Activated T-cell treated with anti-CD3 and anti-CD28 coated beads, Interleukin-2, amount 50 U/mL, for 4 hours (primary cell): ENCODE results near the gene SKA1. TPM values are rescaled to one million over a fixed set of nuclear protein-coding genes. Genes with fewer than 3 reads are reported as not detected.
"Not testable (repeated sequence)": the region's sequence is repeated elsewhere in the genome, so short reads cannot be mapped to it uniquely, and the experiment has no call there.

ENCODE experiments used
- ATAC-seq, 2 donors: fragments of 200-7000 bp; cut with Tn5 transposase; one replicate each; pipeline ENCODE4 v1.10.0; 2021
- DNase-seq: peaks from one replicate; pipeline ENCODE4 v3.0.0-alpha.2; 2020
- H3K27me3 Mint-ChIP-seq: one replicate; pipeline ENCODE4 v1.8.0; 2021; ENCODE audit warnings: low read depth, mixed read lengths
- H3K36me3 Mint-ChIP-seq: one replicate; pipeline ENCODE4 v1.8.0; 2022; ENCODE audit warnings: mixed read lengths; ENCODE audit not compliant: insufficient read depth
- H3K4me1 Mint-ChIP-seq: one replicate; pipeline ENCODE4 v1.8.0; 2021; ENCODE audit warnings: low read depth, mixed read lengths
- H3K4me3 Mint-ChIP-seq: one replicate; pipeline ENCODE4 v1.8.0; 2021; ENCODE audit warnings: mild to moderate bottlenecking, moderate library complexity, mixed read lengths
- H3K9me3 Mint-ChIP-seq: one replicate; pipeline ENCODE4 v1.8.0; 2021; ENCODE audit warnings: mixed read lengths
- total RNA-seq, 3 donors: library from RNA; stranded (reverse); gene quantifications; one replicate each; pipeline ENCODE4 v1.2.1, GENCODE V29; 2021

The SKA1 gene
- total RNA-seq, 3 donors from 2014 or later: 3.3 to 5.4 (median 3.9) TPM

DNA sequence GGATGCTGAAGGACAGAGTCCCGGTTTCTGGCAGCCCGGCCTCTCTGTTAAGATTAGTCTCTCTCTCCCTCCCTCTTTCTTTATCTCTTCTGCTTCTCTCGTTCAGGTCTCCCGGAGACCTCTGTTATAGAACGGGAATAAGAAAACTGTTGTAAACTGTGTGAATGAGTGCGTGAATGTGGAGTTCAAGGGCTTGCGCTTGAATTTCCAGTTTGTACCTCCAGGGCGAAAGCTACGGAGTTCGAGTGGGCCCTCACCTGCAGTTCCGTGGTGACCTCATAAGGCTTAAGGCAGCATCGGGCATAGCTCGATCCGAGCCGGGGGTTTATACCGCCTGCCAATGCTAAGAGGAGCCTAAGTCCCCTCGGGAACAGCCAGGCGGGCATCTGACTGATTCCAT, 26.4 kb downstream of the SKA1 start:
- Mint-ChIP-seq H3K4me1 (peaks cover 3% of the 10 kb centered on the region), H3K9me3 (no peaks in the 10 kb centered on the region), H3K27me3 (peaks cover 58% of the 10 kb centered on the region), H3K4me3 (no peak overlapping the region), H3K36me3 (no peaks in the 10 kb centered on the region)
- DNase-seq (no peak), ATAC-seq (no peak)

DNA sequence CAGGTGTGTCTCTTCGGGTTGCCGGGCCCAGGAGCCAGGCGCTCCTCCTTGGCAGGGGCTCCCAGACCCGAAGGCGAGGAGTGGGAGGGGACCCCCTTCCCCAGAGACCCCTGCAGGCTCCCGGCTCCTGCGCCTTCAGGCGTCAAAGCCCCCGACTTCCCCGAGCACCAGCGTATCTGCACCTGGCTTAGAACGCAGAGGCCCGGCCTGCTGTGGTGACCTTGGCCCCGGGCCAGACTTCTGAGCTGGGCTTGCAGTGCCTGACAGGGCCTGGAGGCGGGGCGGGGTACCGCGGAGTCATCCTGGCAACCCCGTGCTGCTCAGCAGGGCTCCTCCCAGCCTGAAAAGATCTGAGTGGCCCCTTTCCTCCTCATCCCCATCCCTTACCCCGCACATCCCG, 27.0 kb downstream of the SKA1 start:
- H3K9me3 Mint-ChIP-seq: no peaks in the 10 kb centered on the region
- H3K27me3 Mint-ChIP-seq: peaks cover 61% of the 10 kb centered on the region
- H3K4me1 Mint-ChIP-seq: peaks cover 3% of the 10 kb centered on the region
- DNase-seq (no peak), ATAC-seq (peak in 1 of 2 donors; percentile 65)
- H3K4me3 Mint-ChIP-seq: no peak overlapping the region
- H3K36me3 Mint-ChIP-seq: no peaks in the 10 kb centered on the region

DNA sequence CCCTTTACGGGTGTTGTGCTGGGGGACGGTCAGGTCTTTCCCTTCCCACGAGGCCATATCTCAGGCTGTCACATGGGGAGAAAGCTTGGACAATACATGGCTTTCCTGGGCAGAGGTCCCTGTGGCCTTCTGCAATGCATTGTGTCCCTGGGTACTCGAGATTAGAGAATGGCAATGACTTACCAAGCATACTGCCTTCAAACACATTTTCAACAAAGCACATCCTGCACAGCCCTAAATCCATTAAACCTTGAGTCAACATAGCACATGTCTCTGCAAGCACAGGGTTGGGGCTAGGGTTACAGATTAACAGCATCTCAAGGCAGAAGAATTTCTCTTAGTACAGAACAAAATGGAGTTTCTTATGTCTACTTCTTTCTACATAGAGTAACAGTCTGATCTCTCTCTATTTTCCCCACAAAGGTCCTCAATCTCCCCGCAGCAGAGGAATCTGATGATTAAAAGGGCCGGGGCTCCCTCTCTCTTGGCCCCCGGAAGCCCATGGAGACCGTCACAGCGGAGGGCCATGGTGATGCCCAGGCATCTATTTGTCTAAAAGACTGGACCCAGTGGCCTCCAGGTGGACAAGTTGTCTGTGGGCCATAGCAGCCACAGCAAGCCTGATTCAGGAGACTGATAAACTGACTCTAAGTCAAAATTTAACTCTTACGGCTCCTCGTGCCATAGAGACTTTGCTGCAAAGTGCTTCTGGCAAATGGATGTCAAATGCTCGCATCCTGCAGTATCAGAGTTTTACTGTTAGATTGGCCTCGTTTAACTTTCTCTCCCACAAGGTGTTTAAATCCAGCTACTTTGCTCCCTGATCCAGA, 30.1 kb downstream of the SKA1 start:
- H3K36me3 Mint-ChIP-seq, H3K4me1 Mint-ChIP-seq, H3K9me3 Mint-ChIP-seq, ATAC-seq, H3K4me3 Mint-ChIP-seq, DNase-seq: not testable (repeated sequence)
- peaks cover 65% of the 10 kb centered on the region for H3K27me3 Mint-ChIP-seq

DNA sequence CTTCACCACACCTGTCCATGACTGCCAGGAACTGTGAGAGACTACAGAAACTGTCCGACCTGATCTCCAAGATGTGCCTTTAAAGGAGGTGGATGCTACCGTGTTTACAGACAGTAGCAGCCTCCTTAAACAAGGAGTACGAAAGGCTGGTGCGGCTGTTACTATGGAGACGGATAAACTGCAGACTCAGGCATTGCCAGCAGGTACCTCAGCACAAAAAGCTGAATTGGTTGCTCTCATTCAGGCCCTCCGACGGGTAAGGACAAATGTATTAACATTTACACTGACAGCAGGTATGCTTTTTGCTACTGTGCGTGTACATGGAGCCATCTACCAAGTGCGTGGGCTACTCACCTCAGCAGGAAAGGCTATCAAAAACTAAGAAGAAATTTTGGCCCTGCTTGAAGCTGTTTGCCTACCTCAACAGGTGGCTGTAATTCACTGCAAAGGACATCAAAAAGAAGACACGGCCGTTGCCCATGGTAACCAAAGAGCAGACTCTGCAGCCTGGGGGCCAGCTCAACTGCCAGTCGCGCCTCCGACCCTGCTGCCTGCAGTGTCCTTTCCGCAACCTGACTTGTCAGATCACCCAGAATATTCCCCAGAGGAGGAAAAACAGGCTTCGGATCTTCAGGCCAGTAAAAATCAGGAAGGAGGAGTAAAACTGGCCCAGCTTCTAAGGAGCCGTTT, 30.9 kb downstream of the SKA1 start:
- no peaks in the 10 kb centered on the region for H3K36me3 Mint-ChIP-seq
- H3K27me3 Mint-ChIP-seq: peaks cover 60% of the 10 kb centered on the region
- H3K4me1 Mint-ChIP-seq: no peaks in the 10 kb centered on the region
- DNase-seq (no peak), ATAC-seq (no peak)
- H3K9me3 Mint-ChIP-seq: no peaks in the 10 kb centered on the region
- no peak overlapping the region for H3K4me3 Mint-ChIP-seq

DNA sequence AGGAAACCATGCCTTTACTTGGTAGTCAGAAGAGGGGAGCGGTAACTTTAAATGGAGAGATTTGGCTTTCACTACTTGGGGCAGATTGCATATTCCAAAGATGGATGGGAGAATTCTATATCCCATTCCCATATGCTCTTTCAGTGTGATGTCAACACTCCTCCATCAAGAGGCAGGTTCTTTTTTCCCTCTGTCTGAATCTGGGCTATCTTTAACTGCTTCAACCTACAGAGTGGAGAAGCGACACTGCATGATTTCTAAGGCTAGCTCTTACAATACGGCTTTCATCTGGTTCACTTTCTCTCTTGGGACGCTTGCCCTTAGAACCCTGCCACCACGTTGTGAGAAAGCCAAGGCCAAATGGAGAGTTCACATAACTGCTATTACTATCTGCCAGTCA, 34.4 kb downstream of the SKA1 start:
- ATAC-seq: no peak
- Mint-ChIP-seq H3K4me1 (no peaks in the 10 kb centered on the region), H3K27me3 (peaks cover 30% of the 10 kb centered on the region), H3K4me3 (no peak overlapping the region), H3K9me3 (no peaks in the 10 kb centered on the region), H3K36me3 (no peaks in the 10 kb centered on the region)
- no peak for DNase-seq

DNA sequence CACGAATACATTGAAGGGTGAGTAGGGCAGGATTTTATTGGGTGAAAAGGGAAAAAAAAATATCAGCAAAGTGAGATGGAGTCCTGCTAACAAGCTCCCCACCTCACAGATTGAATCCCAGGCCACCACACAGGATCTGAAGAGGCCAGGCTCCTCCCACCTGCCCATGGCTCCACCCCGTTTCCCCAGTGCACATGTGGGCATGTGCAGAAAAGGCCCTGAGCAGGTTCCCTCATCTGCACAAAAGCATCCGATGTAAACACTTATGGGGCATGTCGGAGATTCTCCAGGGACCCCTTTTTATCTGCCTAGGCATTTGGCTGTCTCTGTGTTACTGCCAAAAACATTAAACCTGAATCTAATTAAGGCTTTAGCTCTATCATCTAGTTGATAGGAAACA, 35.2 kb downstream of the SKA1 start:
- Mint-ChIP-seq H3K9me3 (no peaks in the 10 kb centered on the region), H3K27me3 (peaks cover 24% of the 10 kb centered on the region), H3K4me3 (no peak overlapping the region), H3K4me1 (no peaks in the 10 kb centered on the region), H3K36me3 (no peaks in the 10 kb centered on the region)
- DNase-seq: no peak
- ATAC-seq: no peak

DNA sequence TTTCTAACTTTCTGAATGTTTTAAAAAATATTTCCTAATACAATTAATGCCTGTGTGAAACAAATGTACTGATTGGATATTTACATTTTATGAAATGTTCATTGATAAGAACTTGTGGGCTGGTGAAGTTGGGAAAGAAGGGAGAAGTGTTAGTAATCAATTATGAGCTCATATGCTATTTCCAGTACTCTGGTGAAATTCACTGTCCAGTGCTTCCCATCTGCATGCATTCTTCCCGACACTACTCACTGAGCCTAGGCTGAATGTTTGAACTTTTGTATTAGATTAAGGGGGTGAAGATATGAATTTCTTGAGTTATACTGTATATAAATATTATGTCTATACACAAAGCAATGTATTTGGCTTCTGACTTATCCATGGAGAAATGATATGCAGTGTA, 36.0 kb downstream of the SKA1 start:
- no peaks in the 10 kb centered on the region for H3K36me3 Mint-ChIP-seq
- no peak overlapping the region for H3K4me3 Mint-ChIP-seq
- H3K9me3 Mint-ChIP-seq: no peaks in the 10 kb centered on the region
- ATAC-seq: no peak
- H3K27me3 Mint-ChIP-seq: peaks cover 18% of the 10 kb centered on the region
- no peaks in the 10 kb centered on the region for H3K4me1 Mint-ChIP-seq
- no peak for DNase-seq

DNA sequence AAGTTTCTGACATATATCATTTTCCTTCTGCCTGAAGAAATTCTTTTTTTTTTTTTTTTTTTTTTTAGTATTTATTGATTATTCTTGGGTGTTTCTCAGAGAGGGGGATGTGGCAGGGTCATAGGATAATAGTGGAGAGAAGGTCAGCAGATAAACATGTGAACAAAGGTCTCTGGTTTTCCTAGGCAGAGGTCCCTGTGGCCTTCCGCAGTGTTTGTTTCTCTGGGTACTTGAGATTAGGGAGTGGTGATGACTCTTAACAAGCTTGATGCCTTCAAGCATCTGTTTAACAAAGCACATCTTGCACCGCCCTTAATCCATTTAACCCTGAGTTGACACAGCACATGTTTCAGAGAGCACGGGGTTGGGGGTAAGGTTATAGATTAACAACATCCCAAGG, 42.0 kb downstream of the SKA1 start:
- H3K27me3 Mint-ChIP-seq: peaks cover 12% of the 10 kb centered on the region
- ATAC-seq, H3K9me3 Mint-ChIP-seq, DNase-seq, H3K4me1 Mint-ChIP-seq, H3K36me3 Mint-ChIP-seq, H3K4me3 Mint-ChIP-seq: not testable (repeated sequence)

DNA sequence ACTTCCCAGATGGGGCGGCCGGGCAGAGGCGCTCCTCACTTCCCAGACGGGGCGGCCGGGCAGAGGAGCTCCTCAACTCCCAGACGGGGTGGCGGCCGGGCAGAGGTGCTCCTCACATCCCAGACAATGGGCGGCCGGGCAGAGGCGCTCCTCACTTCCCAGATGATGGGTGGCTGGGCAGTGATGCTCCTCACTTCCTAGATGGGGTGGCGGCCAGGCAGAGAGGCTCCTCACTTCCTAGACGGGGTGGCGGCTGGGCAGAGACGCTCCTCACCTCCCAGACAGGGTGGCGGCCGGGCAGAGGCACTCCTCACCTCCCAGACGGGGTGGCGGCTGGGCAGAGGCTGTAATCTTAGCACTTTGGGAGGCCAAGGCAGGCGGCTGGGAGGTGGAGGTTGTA, 42.9 kb downstream of the SKA1 start:
- H3K36me3 Mint-ChIP-seq: not testable (repeated sequence)

DNA sequence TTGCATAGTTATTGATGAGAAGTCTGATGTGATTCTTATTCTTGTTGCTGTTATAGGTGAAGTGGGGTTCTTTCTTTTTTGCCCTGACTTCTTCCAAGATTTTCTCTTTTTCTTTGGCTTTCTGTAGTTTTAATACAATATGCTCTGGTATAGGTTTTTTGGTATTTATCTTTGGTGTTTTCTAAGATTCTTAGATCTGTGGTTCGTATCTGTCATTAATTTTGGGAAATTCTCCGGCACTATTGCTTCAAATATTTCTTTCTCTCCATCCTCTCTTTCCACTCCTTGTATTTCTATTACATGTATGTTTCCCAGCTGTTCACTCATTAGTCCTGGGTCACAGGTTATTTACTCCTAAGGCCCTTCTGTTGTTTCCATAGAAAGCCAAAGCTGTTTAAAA, 43.8 kb downstream of the SKA1 start:
- no peak for DNase-seq
- ATAC-seq: no peak
- Mint-ChIP-seq H3K4me3 (no peak overlapping the region), H3K36me3 (no peaks in the 10 kb centered on the region), H3K27me3 (peaks cover 15% of the 10 kb centered on the region), H3K4me1 (no peaks in the 10 kb centered on the region), H3K9me3 (peaks cover 10% of the 10 kb centered on the region)

More for the DNA sequence above, 42.9 kb downstream of the SKA1 start:
- H3K9me3 Mint-ChIP-seq, ATAC-seq, DNase-seq, H3K4me3 Mint-ChIP-seq, H3K4me1 Mint-ChIP-seq: not testable (repeated sequence)
- peaks cover 14% of the 10 kb centered on the region for H3K27me3 Mint-ChIP-seq

DNA sequence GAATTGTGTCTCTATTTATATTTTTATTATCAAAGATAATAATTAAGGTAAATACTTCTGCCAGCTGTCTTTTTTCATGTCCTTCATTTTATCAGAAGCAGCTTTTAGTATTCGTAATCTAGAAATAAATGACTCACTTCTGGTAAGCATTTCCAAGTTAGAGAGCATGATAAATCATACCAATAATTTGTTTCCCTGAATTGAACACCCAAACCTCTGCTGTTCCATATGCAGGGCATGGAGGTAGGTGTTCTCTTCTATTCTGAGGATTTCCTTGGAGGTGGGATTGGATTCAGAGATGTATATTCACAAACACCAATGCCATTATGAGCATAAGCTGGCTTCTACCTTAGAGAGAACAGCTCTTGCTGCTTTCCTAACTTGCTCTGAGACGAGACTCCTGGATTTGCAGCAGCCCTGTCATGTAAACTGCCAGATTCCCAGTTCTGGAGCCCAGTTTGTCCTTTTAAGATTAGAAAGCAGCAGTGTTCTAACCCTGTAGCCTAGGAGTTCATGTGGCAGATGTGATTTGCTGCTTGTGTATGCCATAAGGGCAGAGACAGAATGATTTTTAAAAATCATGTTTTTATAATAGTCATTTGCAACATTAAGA, 47.5 kb downstream of the SKA1 start:
- H3K4me1 Mint-ChIP-seq: no peaks in the 10 kb centered on the region
- H3K4me3 Mint-ChIP-seq: no peak overlapping the region
- DNase-seq (no peak), ATAC-seq (no peak)
- H3K27me3 Mint-ChIP-seq: peaks cover 15% of the 10 kb centered on the region
- H3K36me3 Mint-ChIP-seq: no peaks in the 10 kb centered on the region
- H3K9me3 Mint-ChIP-seq: peaks cover 18% of the 10 kb centered on the region

DNA sequence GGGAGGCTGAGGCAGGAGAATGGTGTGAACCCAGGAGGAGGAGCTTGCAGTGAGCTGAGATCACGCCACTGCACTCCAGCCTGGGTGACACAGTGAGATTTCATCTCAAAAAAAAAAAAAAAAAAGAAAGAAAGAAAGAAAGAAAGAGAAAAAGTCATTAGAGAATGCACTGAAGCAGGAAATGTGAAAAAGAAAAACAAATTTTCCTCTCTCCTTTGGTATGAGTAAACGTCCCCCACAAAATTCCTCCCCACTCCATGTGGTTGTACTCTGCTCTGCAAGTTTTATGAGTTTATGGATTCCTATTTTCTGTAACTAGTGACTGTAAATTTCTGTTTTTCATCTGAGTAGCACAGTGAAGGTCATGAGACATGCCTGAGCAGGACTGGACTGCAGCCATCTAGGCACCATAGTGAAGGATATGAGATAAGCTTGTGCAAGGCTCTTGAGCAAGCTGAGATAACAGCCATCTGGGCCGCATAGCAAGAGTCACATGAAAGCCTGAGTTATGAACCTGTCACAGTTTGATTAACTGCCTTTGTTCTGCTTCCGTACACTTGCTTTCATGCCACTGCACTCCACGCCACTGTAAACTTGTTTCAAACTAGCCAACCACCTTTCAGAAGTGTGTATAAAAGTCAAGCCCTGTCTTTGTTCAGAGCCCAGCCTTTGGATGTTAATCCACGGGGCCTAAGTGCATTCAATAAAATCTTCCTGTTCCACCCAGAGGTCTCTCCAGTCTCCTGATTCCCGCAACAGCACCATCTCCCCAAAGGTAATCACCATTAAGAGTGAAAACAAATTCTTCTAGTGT, 50.2 kb downstream of the SKA1 start:
- peaks cover 8% of the 10 kb centered on the region for H3K9me3 Mint-ChIP-seq
- no peaks in the 10 kb centered on the region for H3K4me1 Mint-ChIP-seq
- DNase-seq (no peak), ATAC-seq (no peak)
- no peak overlapping the region for H3K4me3 Mint-ChIP-seq
- no peaks in the 10 kb centered on the region for H3K36me3 Mint-ChIP-seq
- peaks cover 16% of the 10 kb centered on the region for H3K27me3 Mint-ChIP-seq

DNA sequence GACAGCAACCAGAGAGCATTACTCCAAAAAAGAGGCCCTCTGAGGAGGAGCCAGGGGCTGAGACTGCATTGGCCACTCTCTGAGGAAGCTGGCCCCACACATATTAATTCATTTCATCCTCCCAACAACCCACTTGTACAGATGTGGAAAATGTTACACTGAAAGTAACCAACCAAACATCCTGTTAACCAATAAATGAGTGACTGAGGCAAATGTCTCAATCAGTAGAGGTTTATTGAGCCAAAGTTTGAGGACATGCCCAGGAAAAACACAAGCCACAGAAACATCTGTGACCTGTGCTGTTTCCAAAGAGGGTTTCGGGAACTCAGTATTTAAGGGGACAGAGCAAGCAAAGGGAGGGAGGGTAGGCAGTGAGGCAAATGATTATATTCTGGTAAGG, 53.0 kb downstream of the SKA1 start:
- H3K4me3 Mint-ChIP-seq: no peak overlapping the region
- H3K4me1 Mint-ChIP-seq: no peaks in the 10 kb centered on the region
- ATAC-seq (no peak), DNase-seq (no peak)
- H3K36me3 Mint-ChIP-seq: no peaks in the 10 kb centered on the region
- H3K27me3 Mint-ChIP-seq: peaks cover 13% of the 10 kb centered on the region
- H3K9me3 Mint-ChIP-seq: peaks cover 8% of the 10 kb centered on the region

DNA sequence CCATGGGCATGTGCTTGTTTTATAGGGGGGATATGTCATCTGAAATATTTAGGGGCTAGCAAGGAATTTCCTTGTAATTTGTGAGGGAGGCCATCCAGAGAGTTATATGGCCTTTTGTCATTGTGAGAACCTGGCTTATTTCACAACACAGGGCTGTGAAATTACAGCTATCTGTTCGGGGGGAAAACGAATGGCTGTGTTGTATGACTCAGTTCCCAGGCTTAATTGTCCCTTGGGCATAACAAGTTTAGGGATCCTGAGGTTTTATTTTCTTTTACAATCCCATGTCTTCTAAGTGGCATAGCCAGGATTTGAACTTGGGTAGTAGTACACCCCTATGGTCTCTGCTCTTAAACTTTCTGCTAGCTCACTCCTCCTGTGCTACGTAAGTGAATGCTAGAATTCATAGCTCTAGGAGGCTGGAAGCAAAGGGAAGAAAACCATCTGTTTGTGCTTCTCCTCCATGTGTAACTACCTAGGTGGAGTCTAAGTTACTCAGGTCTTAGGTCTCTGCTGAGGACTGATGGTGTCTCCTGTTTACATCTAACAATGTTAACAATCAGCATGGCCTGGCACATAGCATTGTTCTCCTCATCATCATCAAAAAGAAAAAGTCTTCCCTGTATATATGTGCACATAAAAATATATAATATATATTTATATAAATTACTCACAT, 53.8 kb downstream of the SKA1 start:
- Mint-ChIP-seq H3K4me1 (no peaks in the 10 kb centered on the region), H3K9me3 (peaks cover 8% of the 10 kb centered on the region), H3K36me3 (no peaks in the 10 kb centered on the region), H3K27me3 (peaks cover 11% of the 10 kb centered on the region), H3K4me3 (no peak overlapping the region)
- ATAC-seq: no peak
- DNase-seq: no peak
